Activated naive CD8-positive, alpha-beta T cell treated with anti-CD3 and anti-CD28 coated beads, Interleukin-2, amount 50 U/mL, for 16 hours (primary cell): ENCODE data around the gene CCL13.

ENCODE experiments used
- DNase-seq: peaks from one replicate; pipeline ENCODE4 v3.0.0-alpha.2; 2020; ENCODE audit warnings: low read depth, low spot score

Gene CCL13

DNA sequence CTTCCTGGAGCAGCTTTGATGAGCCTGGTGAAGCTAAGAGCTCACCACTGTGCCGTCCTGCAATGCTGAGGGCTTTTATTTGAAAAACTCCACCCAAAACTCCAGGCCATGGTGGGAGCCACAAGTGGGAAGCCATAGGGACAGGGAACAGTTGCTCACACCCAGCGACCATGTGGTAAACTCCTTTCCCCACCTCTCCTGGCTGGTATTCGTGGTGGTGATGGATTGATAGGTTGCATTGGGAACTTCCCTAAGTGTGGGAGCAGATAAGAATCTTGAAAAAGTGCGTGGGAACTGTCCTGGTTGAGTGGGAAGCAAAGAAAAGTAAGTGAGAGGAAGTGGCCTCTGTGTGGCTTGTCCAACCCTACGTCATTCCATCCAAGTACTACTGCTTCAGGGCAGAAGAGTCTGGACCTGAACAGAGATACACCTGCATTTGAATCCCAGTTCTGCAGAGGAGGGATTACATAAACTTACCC is 6.9 kb downstream of the CCL13 start, which contains the start of gene CCL1:
Gene CCL1 (minus strand): TSS at position 51 of the 479 bp plus-strand sequence. CDS start 72 bp downstream, outside the sequence.
- no peak for DNase-seq

DNA sequence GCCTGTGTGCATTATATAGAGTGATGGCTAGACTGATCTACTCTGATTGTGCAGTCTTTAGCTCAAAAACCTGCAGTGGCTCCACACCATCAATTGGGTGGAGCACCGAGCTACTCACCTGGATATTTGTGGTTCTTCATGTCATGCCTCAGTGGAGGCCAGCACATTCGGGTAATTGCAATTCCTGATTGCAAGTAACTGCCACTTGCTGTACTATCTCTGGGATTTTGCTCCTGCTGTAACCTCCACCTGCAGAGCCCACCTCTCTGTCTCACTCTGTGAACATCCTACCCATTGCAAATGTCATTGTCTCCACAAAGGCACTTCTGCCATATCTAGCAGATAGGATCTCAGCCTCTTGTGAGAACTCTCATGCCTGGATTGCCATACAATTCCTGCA is 8.5 kb downstream of the CCL13 start:
- DNase-seq: no peak

DNA sequence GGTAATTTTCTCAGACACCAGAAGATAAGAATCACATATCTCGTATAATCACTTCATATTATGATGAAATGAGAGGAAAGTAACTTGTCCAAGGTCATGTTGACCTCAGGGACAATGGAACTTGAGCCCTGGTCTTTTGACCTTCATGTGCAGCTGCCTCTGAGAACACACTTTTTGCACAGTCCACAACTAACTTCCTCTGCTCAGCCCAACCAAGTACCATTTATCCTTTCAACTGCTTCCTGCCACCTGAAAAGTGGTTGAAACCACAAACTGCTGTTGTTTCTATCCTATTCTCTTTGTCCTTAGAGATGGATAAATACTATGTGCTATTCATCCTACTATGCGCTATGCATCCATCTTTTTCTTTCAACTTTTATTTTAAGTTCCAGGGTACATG is 9.1 kb downstream of the CCL13 start:
- no peak for DNase-seq

DNA sequence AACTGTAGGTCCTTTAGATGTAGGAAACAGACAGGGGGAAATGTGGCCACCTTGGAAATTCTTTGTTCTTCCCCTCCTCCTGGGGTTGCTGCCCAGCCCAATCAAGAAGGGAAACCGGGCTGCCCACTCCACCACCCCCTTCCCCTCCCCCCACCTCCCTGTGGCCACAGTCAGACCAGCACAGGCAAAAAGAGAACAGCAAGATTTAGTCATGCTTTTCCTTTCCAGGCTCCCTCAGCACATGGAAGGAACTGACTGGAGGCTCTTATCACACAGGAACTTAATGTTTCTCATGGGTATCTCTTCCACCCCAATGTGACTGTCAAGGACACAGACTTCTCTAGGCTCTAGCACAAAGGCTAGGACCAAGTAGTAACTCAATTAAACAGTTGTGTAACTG is 9.7 kb downstream of the CCL13 start:
- no peak for DNase-seq

DNA sequence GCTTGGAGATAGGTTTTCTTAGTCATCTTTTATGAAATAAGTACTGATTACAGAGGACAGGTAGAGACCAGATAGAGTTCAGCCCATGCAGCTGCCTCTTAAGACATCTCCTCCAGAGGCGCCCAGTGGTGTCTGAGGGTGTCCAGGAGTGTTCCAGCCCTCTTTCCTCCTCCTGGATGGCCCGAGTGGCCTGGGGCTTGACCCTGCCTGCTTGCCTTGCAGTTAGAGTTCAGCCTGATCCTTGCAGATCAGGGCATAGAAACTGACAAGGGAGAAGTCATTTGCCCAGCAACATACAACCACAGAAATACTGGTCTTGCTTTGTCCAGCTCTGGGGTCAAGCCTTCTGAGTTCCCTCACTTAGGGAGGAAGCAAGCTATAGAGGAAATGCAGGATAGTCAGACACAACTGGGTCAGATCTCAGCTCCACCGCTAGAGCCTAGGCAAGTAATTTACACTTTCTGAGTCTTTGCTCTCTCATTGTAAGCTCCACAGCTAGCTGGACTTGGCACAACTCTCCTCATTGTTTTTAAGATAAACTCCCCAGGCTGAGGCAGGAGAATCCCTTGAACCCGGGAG is 10.3 kb downstream of the CCL13 start:
- no peak for DNase-seq

DNA sequence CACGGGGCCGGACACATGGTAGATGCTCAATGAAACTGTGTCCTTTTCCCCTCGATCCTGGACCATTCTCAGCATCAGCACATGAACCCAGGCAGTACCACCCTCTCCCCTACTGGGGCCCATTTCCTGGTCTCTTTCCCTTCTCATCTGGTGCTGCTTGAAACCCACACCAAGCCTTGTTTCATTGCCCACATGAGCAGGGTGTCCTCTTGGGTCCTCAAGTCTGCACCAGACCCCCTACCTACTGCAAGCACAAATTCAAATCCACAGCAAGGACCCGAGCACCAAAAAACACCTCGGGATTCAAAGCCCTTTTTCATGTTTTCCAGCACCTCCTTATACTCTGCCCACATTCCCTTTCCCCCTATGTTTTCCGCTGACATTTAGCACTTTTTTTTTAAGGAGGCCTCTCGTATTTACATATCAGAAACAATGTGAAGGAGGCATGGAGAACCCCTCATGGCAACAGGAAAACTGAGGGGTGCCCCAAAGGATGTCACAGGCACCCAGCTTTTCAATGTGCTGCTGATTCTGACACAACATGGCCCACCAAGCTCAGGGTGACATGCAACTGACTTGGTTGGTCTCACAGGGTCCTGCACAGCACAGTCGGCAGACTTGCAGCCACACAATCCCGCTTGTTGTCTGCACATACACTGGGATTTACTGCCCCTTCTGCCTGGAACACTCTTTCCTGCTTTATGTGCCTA is 11.4 kb downstream of the CCL13 start:
- DNase-seq: no peak

DNA sequence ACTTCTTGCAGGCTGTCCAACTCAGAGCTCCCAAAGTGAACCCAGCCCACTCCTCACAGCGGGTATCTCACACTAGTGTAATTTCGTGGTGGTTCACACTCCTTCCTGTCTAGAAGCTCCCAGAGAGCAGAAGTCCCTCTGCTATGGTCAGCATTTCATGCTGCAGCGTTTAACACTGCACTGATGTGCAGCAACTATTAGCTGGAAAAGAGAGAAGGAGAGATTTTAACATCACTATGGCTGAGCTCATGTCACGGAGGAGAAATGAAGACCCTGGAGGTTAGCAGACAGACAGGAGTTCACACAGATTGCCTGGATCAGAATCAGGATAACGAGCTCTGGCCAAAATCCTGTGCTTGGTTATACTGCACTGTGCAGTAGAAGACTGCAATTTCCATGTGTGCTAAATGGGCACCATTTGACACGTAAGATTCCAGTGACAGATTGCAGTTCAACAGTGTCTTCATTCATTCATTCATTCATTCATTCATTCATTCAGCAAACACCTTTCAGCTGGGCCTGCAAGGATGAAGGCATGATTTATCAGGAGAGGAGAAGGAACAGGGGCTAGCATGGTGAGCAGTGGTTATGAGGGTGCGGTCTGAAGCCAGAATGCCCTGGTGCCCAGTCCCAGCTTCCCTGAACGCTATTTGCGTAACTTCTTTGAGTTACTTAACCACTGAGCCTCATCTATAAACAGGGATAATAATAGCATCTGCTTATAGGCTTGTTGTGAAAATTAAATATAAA is 12.1 kb downstream of the CCL13 start:
- DNase-seq: no peak

DNA sequence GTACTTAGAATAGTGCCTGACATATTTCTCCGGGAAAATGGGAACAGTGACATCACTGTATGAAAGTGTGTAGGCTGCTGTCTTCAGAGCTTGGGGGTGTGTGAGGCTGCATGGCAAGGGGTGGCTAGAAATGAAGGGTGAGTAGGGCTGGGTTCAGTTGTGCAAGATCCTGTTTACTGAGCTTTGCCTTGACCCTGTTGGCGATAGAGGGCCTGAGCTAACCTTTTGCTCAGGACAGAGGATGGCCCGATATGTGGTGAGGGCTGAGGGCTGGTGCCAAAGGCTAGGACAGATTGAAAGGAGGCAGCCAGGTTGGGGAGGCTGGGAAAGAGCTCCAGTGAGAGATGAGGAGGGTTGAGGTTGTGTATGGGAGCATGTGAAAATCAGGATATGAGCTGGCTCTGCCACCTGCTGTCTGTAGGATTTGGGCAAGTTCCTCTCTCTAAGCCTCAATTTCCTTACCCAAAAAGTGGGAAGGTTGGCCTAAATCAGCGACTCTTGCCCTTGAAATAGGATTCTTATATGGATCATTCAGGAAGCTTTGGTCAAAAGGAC is 12.7 kb downstream of the CCL13 start:
- DNase-seq: no peak

DNA sequence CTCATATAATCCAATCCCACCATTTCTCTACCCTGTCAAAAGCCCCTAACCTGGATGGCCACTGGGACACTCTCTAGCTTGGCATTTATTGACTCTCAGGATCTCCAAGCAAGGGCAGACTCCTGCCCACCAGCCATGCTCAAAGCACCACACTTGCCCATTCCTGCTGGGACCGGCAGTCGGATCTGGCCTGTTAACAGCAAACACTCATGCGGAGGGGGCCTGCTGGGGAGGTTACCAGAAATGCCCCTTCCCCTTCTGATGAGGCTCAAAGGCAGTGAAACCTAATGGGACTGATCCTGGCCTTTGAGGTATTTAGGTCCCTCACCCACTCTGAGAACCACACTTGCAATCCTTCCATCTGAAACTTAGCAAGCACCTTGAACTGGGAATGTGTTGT is 13.3 kb downstream of the CCL13 start:
- DNase-seq: no peak

DNA sequence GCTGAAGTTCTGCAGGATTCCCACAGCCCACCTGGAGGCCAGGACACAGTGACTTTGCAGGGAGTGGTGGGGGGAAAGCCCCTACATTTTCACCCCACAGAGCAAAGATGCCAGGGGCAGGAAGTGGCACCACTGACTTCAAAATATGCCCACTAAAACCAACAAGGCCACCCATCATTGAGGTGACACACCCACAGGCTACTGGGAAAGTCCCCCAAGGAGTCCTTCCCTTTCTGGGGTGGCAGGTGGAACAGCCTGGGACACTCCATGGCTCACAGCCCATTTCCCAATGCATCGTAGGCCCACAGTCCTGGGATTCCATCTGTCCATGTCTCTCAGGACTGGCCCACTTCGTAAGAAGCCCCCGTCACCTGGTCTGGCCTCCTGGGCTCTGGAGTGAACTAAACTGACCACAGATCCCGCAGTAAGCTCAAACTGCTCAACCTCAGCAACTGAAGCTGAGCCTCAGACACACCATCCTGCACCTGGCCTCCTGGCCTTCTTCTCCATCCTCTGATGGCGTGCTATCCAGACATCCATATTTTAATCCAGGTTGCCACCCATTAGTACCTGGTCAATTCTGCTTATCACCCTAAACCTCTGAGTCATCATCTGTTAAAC is 14.2 kb downstream of the CCL13 start:
- DNase-seq: no peak

DNA sequence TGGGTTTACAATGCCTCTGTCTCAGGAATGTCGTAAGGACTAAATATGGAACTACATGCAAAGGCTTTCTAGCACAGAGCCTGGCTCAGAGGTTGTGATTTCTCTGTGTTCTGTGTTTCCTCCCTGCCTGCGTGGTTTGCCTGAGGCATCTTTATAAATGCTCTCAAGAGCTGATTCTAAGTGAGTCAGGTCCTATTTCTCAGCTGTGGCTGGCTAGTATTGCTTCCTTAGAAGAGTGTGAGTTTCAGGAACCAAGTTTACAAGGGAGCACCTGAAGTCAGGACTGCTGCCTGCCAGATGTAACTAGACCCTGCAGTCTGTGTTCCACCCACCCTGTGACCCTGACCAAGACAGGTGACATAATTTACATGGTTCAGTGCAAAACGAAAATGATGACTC is 14.7 kb downstream of the CCL13 start:
- no peak for DNase-seq

DNA sequence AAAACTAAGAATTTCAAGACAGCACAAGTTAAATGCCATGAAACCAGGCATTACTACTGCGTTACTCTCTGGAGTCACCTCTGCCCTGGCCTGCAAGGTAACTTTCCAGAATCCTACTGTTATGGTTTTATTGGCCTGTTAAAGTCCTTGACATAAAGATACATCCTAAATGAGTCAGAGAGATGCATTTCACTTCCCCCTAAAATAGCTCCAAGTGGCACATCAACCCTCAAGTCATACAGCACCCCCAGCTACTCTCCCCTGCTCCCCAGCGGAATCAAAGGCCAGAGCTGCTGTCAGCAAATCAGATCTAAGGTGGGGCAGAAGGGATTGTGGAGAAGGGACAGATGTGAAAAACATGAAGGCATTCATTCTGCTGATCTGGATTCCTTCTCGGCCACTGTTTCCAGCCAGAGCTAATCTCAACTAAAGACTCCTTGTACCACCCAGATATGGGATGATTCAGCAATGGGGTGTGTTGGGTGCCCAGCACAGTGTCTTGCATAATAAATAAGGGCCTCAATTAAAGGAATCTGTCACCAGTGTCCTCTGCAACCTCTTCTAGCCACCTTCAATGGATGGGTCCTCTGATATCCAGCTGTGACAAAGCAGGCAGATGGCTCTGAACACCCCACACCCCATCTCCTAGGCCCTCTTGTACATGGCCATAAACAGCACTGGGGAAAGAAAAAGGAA is 15.3 kb downstream of the CCL13 start:
- DNase-seq: no peak

DNA sequence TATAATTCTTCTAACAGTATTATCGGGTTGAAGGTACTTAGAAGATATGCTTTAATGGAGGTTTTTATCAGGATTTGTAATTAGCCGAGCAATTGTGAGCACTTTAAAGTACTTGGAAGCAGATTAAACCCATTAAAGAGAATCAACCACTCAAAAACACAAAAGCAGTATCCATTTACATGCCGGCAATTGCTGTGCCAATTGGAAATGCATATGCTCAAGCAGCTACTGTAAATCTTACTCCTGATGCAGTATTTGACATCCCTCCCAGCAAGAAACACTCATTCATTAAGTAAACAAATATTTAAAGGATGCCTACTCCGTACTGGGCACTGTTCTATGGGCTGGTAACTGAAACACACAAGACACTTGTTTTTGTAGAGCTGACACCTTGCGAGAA is 18.2 kb downstream of the CCL13 start:
- no peak for DNase-seq

DNA sequence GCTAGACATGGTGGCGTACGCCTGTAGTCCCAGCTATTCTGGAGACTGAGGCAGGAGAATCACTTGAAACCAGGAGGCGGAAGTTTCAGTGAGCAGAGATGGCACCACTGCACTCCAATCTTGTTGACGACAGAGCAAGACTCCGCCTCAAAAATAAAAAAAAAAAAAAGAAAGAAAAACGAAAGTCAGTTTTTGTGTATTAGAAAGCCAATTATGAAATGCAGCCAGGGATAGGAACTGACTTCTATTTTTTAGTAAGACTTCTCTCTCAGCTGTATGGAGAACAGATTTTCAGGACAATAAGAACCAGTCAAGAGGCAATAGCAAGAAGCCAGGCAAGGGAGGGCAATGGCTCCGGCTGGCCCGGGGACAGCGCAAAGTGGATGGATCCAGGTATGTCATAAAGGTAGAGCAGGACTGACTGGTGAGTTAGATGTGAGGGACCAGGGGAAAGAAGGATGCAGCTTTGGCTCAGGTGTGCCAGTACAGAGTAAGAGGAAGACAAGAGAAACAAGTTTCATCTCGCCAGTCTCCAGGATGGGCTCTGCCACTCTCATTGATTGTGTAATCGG is 19.2 kb downstream of the CCL13 start:
- DNase-seq: no peak

DNA sequence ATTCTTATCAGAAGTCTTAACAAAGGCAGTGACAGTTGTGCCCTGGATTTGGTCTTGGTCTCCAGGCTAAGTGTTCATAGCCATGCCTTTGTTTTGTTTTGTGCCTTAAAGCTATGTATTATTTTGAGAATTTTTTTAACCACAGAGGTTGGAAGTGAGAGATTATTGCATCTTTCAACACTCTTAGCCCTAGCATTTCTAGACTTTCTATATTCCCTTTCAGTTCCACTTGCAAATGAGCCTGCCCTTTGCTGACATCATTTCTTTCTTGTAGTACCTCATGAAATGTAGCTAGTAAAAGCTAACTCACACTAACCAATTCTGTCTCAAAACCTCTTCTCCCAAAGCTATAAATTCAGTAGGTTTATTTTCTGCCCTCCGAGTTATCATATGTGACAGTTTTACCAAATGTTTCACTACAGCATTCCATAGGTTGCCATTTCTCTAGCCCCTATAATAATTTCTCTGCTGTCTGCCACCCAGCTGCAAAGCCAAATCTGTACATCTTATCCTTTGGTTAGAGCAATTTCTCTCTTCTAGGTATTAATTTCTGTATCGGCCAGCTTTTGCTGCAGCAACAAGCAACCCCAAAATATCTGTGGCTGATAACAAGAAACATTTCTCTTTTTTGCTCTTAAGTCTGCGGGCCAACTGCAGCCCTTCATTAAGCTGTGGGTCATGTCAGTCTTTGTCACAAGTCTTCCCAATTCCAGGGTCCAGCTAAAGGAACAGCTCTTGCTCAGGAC is 21.0 kb downstream of the CCL13 start:
- DNase-seq: no peak

DNA sequence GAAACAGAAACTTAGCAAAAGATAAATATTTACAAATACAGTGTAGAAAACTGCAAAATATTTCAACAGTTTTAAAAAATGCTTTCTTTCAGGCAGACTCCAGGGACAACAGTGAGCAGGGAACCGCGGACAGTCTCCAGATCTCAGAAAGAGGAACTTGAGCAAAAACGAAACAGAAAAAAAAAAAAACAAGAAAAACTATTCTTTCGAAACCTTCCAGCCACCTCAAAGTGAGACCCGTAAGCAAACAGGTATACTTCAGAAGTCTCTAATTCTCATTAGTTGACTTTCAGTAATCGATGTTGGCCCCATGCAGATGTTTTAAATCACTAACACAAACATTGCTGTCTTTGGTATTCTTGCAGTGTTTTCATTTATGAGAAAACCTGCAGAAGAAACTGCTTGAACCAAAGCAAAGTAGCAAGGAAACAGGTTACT is 22.4 kb downstream of the CCL13 start:
- DNase-seq: no peak

DNA sequence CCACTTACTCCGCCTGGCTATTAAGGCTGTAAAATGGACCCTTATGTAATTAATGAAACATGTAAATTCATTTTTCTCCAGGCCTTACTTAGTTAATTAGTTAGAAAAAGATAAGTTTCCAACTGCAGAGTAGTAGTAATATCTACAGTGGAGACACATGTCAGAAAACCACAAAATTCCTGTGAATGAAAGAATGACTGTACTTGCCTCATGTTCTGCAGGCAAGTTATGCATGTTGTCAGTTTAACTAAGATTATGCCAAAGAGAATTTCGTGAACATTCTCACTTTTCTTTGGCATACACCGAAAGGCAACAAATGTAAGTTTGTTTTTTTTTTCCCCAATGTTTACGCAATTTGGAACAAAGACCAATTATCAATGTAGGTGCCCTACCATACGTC is 23.6 kb downstream of the CCL13 start:
- no peak for DNase-seq

DNA sequence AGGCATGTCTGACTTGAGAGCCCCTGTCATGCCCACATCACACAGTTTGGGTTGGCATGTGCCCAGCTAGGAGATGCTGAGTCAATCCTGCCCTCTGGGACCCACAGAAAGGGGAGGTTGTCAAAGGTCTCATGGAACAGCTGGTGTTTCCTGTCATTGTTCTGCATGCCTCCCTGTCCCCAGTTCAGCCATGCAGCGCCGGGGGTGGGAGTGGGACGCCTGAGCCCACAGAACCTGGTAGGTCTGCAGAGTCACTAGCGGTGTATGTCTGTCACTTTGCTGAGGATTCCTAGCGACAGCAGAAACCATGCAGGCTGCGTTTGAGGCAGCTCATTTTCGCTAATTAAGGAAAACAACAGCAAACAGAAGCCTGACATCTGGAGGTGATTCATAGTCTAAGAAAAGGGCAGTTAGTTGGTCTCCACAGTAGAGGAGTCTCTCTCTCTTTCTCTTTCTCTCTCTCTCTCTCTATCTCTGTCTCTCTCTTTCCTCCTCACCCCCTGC is 26.4 kb downstream of the CCL13 start:
- no peak for DNase-seq

DNA sequence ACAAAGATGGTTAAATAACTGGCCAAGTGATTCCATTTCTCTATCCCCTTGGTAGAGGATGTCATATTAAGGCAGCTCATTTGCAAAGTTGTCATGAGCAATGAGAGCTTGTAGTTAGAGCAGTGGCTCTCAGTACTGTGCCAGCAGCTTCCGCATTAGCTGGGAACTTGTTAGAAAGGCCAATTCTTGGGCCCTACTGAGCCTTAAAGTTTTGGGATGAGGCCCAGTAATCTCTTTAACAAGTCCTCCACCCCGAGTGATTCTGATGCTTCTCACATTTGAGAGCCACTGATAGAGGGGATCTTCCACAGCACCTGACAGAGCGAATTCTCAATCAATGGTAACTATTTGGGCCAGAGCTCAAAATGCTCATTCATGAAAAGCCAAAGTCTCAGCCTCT is 26.9 kb downstream of the CCL13 start:
- DNase-seq: no peak

DNA sequence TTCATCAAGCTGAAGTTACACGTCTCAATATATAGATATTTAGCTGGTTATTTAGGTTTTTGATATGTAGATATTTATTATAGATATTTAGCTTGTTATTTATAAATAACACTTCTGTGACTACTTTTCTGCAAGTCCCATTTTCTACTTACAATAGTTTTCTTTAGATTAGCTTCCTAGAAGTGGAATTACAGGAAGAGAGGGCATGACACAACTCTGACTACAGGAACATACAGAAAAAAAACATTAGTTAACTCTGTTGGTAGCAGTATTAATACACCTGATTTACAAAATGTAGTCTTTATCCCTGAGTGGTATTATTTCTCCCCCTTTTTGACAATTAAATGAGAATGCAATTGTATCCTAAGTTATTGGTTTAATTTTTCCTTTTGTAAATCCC is 28.0 kb downstream of the CCL13 start:
- no peak for DNase-seq
